ENCODE measurements around the gene FIP1L1. TPM values are rescaled to one million over a fixed set of nuclear protein-coding genes. Genes with fewer than 3 reads are reported as not detected.

Gene FIP1L1
- total RNA-seq, 1 experiment from 2014 or later = 68.0 TPM

- DNase-seq = peak; percentile 48
- H4K8ac ChIP-seq (replicated peaks; ENCODE audit: insufficient read length, low read depth, low read length) = no peak overlapping the region
- no peaks in the 10 kb centered on the region for H3K27me3 ChIP-seq (ENCODE audit: insufficient read depth, low read length)
- no peak overlapping the region for H3K14ac ChIP-seq (ENCODE audit: insufficient read depth, low read length)
- no peaks in the 10 kb centered on the region; the same call in 1 of the 2 replicates for H3K27me3 Mint-ChIP-seq (ENCODE audit: low read depth)
- no peak overlapping the region for H2AFZ ChIP-seq (ENCODE audit: low read length)
- H2BK15ac ChIP-seq (ENCODE audit: low read depth, low read length) = no peak overlapping the region
- H3T11ph ChIP-seq (ENCODE audit: low read length) = no peak overlapping the region
- no peak overlapping the region for H3K4ac ChIP-seq (ENCODE audit: low read depth, low read length)
- H3K56ac ChIP-seq (ENCODE audit: insufficient read length, low read depth, low read length) = no peak overlapping the region
- no peak overlapping the region for H2AK5ac ChIP-seq (ENCODE audit: insufficient read length, low read length)
- no peak overlapping the region for H4K91ac ChIP-seq (ENCODE audit: insufficient read length, low read depth, low read length)
- no peaks in the 10 kb centered on the region for H4K20me1 ChIP-seq (ENCODE audit: control insufficient read depth, insufficient read depth, insufficient read length)
- H2BK12ac ChIP-seq (ENCODE audit: insufficient read length, low read depth, low read length) = no peak overlapping the region
- H3K79me1 ChIP-seq (ENCODE audit: insufficient read depth, low read depth, low read length, poor library complexity, severe bottlenecking) = no peaks in the 10 kb centered on the region
- TF ChIP-seq CTCF (conservative IDR thresholded peaks at IDR 0.05) = no peak
- H3K79me2 ChIP-seq (ENCODE audit: insufficient read depth, low read length) = no peaks in the 10 kb centered on the region
- peaks cover 0 to under 1% of the 10 kb centered on the region in 2 experiments; a peak in 3 of 5 replicates for H3K9me3 Mint-ChIP-seq
- H2BK20ac ChIP-seq (ENCODE audit: low read depth, low read length, poor library complexity, severe bottlenecking) = no peak overlapping the region
- peaks cover 7% of the 10 kb centered on the region for H3K4me1 ChIP-seq (ENCODE audit: insufficient read depth, low read length)
- peak overlapping the region; percentile 65 to 99 (median 99) for H3K27ac Mint-ChIP-seq
- H3K4me1 Mint-ChIP-seq = peaks cover 62 to 78% of the 10 kb centered on the region in 2 experiments
- H3K18ac ChIP-seq (ENCODE audit: insufficient read length, low read depth, low read length) = no peak overlapping the region
- H3K23me2 ChIP-seq (ENCODE audit: insufficient read length, low read depth, low read length, poor library complexity, severe bottlenecking) = no peaks in the 10 kb centered on the region
- H3K4me3 Mint-ChIP-seq = peak overlapping the region; percentile 20 to 63
- H3K9ac ChIP-seq (ENCODE audit: extremely low read depth, insufficient read length, low read length) = no peak overlapping the region
- no peak overlapping the region for H4K5ac ChIP-seq (ENCODE audit: insufficient read length, low read depth, low read length)
- no peak overlapping the region for H2BK5ac ChIP-seq (ENCODE audit: insufficient read length, low read length)
- H3K23ac ChIP-seq (ENCODE audit: insufficient read length, low read depth, low read length) = no peak overlapping the region
- H3K4me2 ChIP-seq (ENCODE audit: insufficient read depth, insufficient read length, low read length) = peak overlapping the region; percentile 1
- no peak overlapping the region for H2BK120ac ChIP-seq (ENCODE audit: low read depth, low read length, poor library complexity, severe bottlenecking)
- H3K27ac ChIP-seq (ENCODE audit: insufficient read length, low read depth, low read length) = peak overlapping the region; percentile 57
- no CpG with 5 or more reads among the region's 5 CpGs for WGBS (ENCODE audit: extremely low coverage, insufficient read length, low lambda C conversion rate)
- no peaks in the 10 kb centered on the region for H3K9me3 ChIP-seq (ENCODE audit: control insufficient read depth, low read depth, low read length)
- peaks cover 0 to 26% (median 8%) of the 10 kb centered on the region in 3 experiments; a peak in 6 of 7 replicates for H3K36me3 Mint-ChIP-seq (ENCODE audit: insufficient read depth in 1 of 3, low read depth in 3 of 3)
These were observed 99.7 kb downstream of the FIP1L1 start for GRCh38 chr4:53477038-53477565.

Data from H9 (cell line).